NCI-H446 treated with DMSO at 0.1 percent for 48 hours (cell line): ENCODE measurements around the gene COQ8B.
"Not testable (repeated sequence)": the region's sequence is repeated elsewhere in the genome, so short reads cannot be mapped to it uniquely, and the experiment has no call there.

ENCODE experiments used
- DNase-seq: peaks from one replicate; lab custom pipeline; 2025; lab: John Stamatoyannopoulos, UW

Gene COQ8B

GRCh38 chr19:40742477-40742876 is 25.8 kb upstream of the COQ8B start:
- DNase-seq, result no peak

GRCh38 chr19:40741527-40742390 is 25.1 kb upstream of the COQ8B start:
- no peak for DNase-seq

GRCh38 chr19:40740747-40741146 is 24.1 kb upstream of the COQ8B start:
- no peak for DNase-seq

GRCh38 chr19:40739871-40740703 is 23.4 kb upstream of the COQ8B start:
- DNase-seq, result no peak

- DNase-seq, result no peak
Observed at GRCh38 chr19:40739030-40739839, 22.5 kb upstream of the COQ8B start.

- DNase-seq, result no peak
Observed at GRCh38 chr19:40737102-40737644, 20.5 kb upstream of the COQ8B start.

- DNase-seq, result no peak
Observed at GRCh38 chr19:40736661-40737060, 20.0 kb upstream of the COQ8B start.

- DNase-seq, result no peak
Observed at GRCh38 chr19:40735013-40735771, 18.5 kb upstream of the COQ8B start.

- DNase-seq, result no peak
Observed at GRCh38 chr19:40733149-40733548, 16.5 kb upstream of the COQ8B start.

- not testable (repeated sequence) for DNase-seq
Observed at GRCh38 chr19:40732304-40732703, 15.6 kb upstream of the COQ8B start.

- not testable (repeated sequence) for DNase-seq
Observed at GRCh38 chr19:40730065-40730464, 13.4 kb upstream of the COQ8B start.

GRCh38 chr19:40726279-40726678 is 9.6 kb upstream of the COQ8B start:
- DNase-seq, result no peak

GRCh38 chr19:40724855-40725254 is 8.2 kb upstream of the COQ8B start:
- no peak for DNase-seq

- no peak for DNase-seq
Observed at GRCh38 chr19:40724315-40724714, 7.6 kb upstream of the COQ8B start.

GRCh38 chr19:40723661-40724254 is 7.1 kb upstream of the COQ8B start:
- DNase-seq, result no peak

GRCh38 chr19:40721936-40722661 is 5.4 kb upstream of the COQ8B start:
- DNase-seq, result no peak

GRCh38 chr19:40721140-40721486 is 4.4 kb upstream of the COQ8B start:
- DNase-seq, result no peak

GRCh38 chr19:40719414-40719894 is 2.8 kb upstream of the COQ8B start:
- DNase-seq, result no peak

GRCh38 chr19:40718774-40719391 is 2.2 kb upstream of the COQ8B start:
- no peak for DNase-seq
